Measurements from ENCODE around the gene HS6ST1.

Gene HS6ST1

DNA sequence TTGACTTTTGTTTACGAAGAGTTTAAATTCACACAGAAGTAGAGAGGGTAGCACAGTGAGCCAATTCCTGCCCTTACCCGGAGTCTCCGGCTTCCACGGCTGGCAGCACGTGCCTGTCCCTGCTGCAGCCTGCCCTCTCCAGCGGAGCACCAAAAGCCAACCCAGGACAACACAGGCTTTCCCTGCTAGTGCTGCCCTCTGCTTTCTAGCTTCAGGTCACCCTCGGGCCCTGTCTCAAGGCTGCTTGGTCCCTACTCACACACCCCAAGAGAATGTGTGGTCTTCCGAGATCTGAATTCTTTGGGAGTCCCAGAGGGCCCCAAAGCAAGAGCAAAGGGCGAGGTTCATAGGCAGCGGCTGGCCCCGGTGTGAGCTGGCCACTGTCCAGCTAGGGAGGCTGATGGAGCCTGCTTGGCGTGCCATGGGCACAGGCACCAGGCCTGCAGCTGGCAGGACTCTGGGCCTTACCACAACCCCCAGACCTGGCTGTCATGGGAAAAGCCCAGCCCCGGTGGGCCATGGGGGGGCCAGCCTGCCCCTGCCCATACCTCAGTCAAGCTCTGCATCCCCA, 7.0 kb upstream of the HS6ST1 start:
- DNase-seq (ENCODE audit: low read depth), result no peak
- TF ChIP-seq, protein P1, sequence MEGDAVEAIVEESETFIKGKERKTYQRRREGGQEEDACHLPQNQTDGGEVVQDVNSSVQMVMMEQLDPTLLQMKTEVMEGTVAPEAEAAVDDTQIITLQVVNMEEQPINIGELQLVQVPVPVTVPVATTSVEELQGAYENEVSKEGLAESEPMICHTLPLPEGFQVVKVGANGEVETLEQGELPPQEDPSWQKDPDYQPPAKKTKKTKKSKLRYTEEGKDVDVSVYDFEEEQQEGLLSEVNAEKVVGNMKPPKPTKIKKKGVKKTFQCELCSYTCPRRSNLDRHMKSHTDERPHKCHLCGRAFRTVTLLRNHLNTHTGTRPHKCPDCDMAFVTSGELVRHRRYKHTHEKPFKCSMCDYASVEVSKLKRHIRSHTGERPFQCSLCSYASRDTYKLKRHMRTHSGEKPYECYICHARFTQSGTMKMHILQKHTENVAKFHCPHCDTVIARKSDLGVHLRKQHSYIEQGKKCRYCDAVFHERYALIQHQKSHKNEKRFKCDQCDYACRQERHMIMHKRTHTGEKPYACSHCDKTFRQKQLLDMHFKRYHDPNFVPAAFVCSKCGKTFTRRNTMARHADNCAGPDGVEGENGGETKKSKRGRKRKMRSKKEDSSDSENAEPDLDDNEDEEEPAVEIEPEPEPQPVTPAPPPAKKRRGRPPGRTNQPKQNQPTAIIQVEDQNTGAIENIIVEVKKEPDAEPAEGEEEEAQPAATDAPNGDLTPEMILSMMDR (conservative IDR thresholded peaks at IDR 0.05; ENCODE audit: low read length), result no peak
- no peak overlapping the region for H3K4me3 ChIP-seq (ENCODE audit: low read length)

DNA sequence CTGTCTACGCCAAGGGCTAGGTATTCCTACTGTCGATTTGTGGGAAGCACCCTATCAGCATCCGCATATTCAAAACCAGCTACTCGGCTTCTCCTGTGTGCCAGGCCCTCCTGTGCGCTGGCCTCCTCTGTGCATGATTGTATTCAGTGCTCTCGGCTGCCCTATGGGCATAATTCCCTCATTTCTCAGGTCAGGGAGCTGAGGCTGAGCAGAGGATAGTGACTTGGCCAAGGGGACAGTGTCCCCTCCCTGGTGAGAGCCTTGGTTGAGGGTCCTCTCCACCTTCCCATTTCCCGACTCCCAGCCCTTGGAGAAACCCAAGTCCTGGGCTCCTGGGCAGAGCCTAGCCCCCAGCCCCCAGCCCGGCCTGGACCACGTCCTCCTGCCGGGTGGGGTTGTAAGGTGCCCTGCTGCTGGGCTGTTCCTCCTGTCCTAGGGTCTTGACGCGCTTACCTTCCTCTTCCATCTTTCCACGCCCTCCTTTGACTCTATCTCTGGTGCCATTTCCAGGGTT, 6.3 kb upstream of the HS6ST1 start:
- no peak for DNase-seq (ENCODE audit: low read depth)
- TF ChIP-seq, protein P1 (conservative IDR thresholded peaks at IDR 0.05; ENCODE audit: low read length), result no peak
- H3K4me3 ChIP-seq (ENCODE audit: low read length), result no peak overlapping the region

GRCh38 chr2:128324008-128324896, 5.6 kb upstream of the HS6ST1 start:
- TF ChIP-seq, protein P1 (conservative IDR thresholded peaks at IDR 0.05; ENCODE audit: low read length), result no peak
- no peak for DNase-seq (ENCODE audit: low read depth)
- H3K4me3 ChIP-seq (ENCODE audit: low read length), result no peak overlapping the region

- TF ChIP-seq, protein P1 (conservative IDR thresholded peaks at IDR 0.05; ENCODE audit: low read length), result no peak
- no peak for DNase-seq (ENCODE audit: low read depth)
- no peak overlapping the region for H3K4me3 ChIP-seq (ENCODE audit: low read length)
Measured at GRCh38 chr2:128323555-128323931, 4.9 kb upstream of the HS6ST1 start.

GRCh38 chr2:128322715-128323554, 4.3 kb upstream of the HS6ST1 start:
- no peak overlapping the region; the same call in 1 of the 2 replicates for H3K4me3 ChIP-seq (ENCODE audit: low read length)
- DNase-seq (ENCODE audit: low read depth), result no peak
- TF ChIP-seq, protein P1 (conservative IDR thresholded peaks at IDR 0.05; ENCODE audit: low read length), result no peak

- TF ChIP-seq, protein P1 (conservative IDR thresholded peaks at IDR 0.05; ENCODE audit: low read length), result peak; percentile 47
- peak overlapping the region; percentile 62 for H3K4me3 ChIP-seq (ENCODE audit: low read length)
- DNase-seq (ENCODE audit: low read depth), result peak; percentile 77
Measured at GRCh38 chr2:128321784-128322714, 3.4 kb upstream of the HS6ST1 start.
